Body of pancreas (tissue), 4 donors: ENCODE data around the gene ADGRL3. TPM values are rescaled to one million over a fixed set of nuclear protein-coding genes. Genes with fewer than 3 reads are reported as not detected.

ENCODE experiments used
- ATAC-seq: fragments of 150-250 bp; one replicate; pipeline ENCODE4 v1.9.1; 2016
- DNase-seq, 4 donors: peaks; one replicate each; pipeline ENCODE4 v3.0.0-alpha.2; 2019
- H3K27ac ChIP-seq, 4 donors: fragments of 200-600 bp; sonication (generic); 1 replicate in 3 of 4; 2 replicates in 1 of 4; pipeline versions ENCODE4 v1.5.1 to v1.6.1; 2016 to 2019; ENCODE audit warnings: mild to moderate bottlenecking in 1 of 4, mixed read lengths in 1 of 4, moderate library complexity in 1 of 4
- H3K27me3 ChIP-seq, 2 donors: fragments of 200-600 bp; sonication (generic); one replicate each; pipeline ENCODE4 v1.6.0; 2016; ENCODE audit warnings: mild to moderate bottlenecking in 1 of 2
- H3K36me3 ChIP-seq, 2 donors: fragments of 200-600 bp; sonication (generic); replicated peaks in 1 of 2; 2 replicates each; pipeline ENCODE4 v1.5.1; 2016; ENCODE audit warnings: low read depth in 2 of 2; ENCODE audit not compliant: insufficient read depth in 1 of 2
- H3K4me1 ChIP-seq: fragments of 200-600 bp; sonication (generic); one replicate; pipeline ENCODE4 v1.6.0; 2016
- H3K4me3 ChIP-seq, 2 donors: fragments of 200-600 bp; sonication (generic); 1 replicate in 1 of 2; 2 replicates in 1 of 2; pipeline ENCODE4 v1.5.1; 2016 to 2019
- H3K9me3 ChIP-seq, 3 donors: fragments of 200-600 bp; sonication (generic); 1 replicate in 2 of 3; 2 replicates in 1 of 3; pipeline ENCODE4 v1.5.1; 2016
- CTCF ChIP-seq, 7 experiments: fragments of 450-650 bp in 4 of 7; fragments of 200-600 bp in 3 of 7; sonication (generic) in 3 of 7; IDR thresholded peaks; one replicate each; pipeline ENCODE4 v1.5.1; 2016 to 2019; ENCODE audit warnings: antibody characterized with exemption in 7 of 7
- POLR2A ChIP-seq, 3 donors: fragments of 450-650 bp; IDR thresholded peaks; one replicate each; pipeline ENCODE4 v1.6.1; 2016; ENCODE audit warnings: antibody characterized with exemption in 3 of 3, mild to moderate bottlenecking in 2 of 3
- WGBS, 2 donors: methylation state at CpG; one replicate each; pipeline ENCODE4 v1.1.5; 2017; 5-methylcytosine and 5-hydroxymethylcytosine counted together
- intact Hi-C: fragments of 100-400 bp; cut with DNase I; formaldehyde crosslinking; loops from one replicate; pipeline ENCODE4 v1.15.1; 2023
- small RNA-seq: library from RNA; depleted of rRNA; stranded (forward); fragments of <200 nt; gene quantifications from one replicate; pipeline ENCODE3, GENCODE V24; 2016
- total RNA-seq, 2 donors: library from RNA; depleted of rRNA; stranded (reverse); fragments of >200 nt; gene quantifications; one replicate each; pipeline ENCODE4 v1.1.0, GENCODE V29; 2016

Gene ADGRL3
- total RNA-seq, 2 donors from 2014 or later = 0.33 to 1.0 TPM

GRCh38 chr4:62117886-62118285 is 917.8 kb downstream of the ADGRL3 start:
- Histone ChIP-seq H3K4me3 (no peak overlapping the region), H3K36me3 (no peaks in the 10 kb centered on the region), H3K9me3 (no peaks in the 10 kb centered on the region), H3K27ac (no peak overlapping the region), H3K27me3 (no peaks in the 10 kb centered on the region), H3K4me1 (no peaks in the 10 kb centered on the region)
- DNase-seq = no peak
- no peak for ATAC-seq
- WGBS, 2 donors = 67 to 78% methylated on average over 2 of the region's 2 CpGs
- TF ChIP-seq POLR2A (IDR thresholded peaks at IDR 0.05) (no peak), CTCF (IDR thresholded peaks at IDR 0.05) (no peak)
- intact Hi-C loops = no loop called here

GRCh38 chr4:62118558-62118957 is 918.4 kb downstream of the ADGRL3 start:
- H3K9me3 ChIP-seq = no peaks in the 10 kb centered on the region
- H3K27ac ChIP-seq = no peak overlapping the region
- H3K36me3 ChIP-seq = no peaks in the 10 kb centered on the region
- 44 to 63% methylated on average over 2 of the region's 2 CpGs for WGBS, 2 donors
- no peaks in the 10 kb centered on the region for H3K27me3 ChIP-seq
- intact Hi-C loops = no loop called here
- ATAC-seq (no peak), DNase-seq (no peak)
- no peaks in the 10 kb centered on the region for H3K4me1 ChIP-seq
- TF ChIP-seq CTCF (IDR thresholded peaks at IDR 0.05) (no peak), POLR2A (IDR thresholded peaks at IDR 0.05) (no peak)
- H3K4me3 ChIP-seq = no peak overlapping the region

GRCh38 chr4:62119195-62119594 is 919.1 kb downstream of the ADGRL3 start:
- DNase-seq (no peak), ATAC-seq (no peak)
- no peaks in the 10 kb centered on the region for H3K9me3 ChIP-seq
- H3K27me3 ChIP-seq = no peaks in the 10 kb centered on the region
- intact Hi-C loops = no loop called here
- TF ChIP-seq POLR2A (IDR thresholded peaks at IDR 0.05) = no peak
- no peak for TF ChIP-seq CTCF (IDR thresholded peaks at IDR 0.05)
- H3K36me3 ChIP-seq = no peaks in the 10 kb centered on the region
- H3K27ac ChIP-seq = no peak overlapping the region
- no peak overlapping the region for H3K4me3 ChIP-seq
- no peaks in the 10 kb centered on the region for H3K4me1 ChIP-seq

GRCh38 chr4:62126064-62126732 is 926.1 kb downstream of the ADGRL3 start:
- ATAC-seq (no peak), DNase-seq (no peak)
- TF ChIP-seq CTCF (IDR thresholded peaks at IDR 0.05) (no peak), POLR2A (IDR thresholded peaks at IDR 0.05) (no peak)
- Histone ChIP-seq H3K36me3 (no peaks in the 10 kb centered on the region), H3K27ac (no peak overlapping the region), H3K9me3 (peaks cover 0 to 7% (median 0%) of the 10 kb centered on the region in 3 donors), H3K27me3 (no peaks in the 10 kb centered on the region), H3K4me3 (no peak overlapping the region), H3K4me1 (no peaks in the 10 kb centered on the region)
- intact Hi-C loops = no loop called here

Small RNA genes within 50 kb of the gene (small RNA-seq; reads per million reads assigned to genes)
- not detected for gene RF00019
